Limb (tissue), 2 donors: ENCODE data around the gene TIAM2.
"Not testable (repeated sequence)": the region's sequence is repeated elsewhere in the genome, so short reads cannot be mapped to it uniquely, and the experiment has no call there.

Experiments used
- DNase-seq, 2 donors: peaks; one replicate each; pipeline ENCODE4 v3.0.0-alpha.2; 2016; ENCODE audit errors: extremely low spot score in 2 of 2

The TIAM2 gene

DNA sequence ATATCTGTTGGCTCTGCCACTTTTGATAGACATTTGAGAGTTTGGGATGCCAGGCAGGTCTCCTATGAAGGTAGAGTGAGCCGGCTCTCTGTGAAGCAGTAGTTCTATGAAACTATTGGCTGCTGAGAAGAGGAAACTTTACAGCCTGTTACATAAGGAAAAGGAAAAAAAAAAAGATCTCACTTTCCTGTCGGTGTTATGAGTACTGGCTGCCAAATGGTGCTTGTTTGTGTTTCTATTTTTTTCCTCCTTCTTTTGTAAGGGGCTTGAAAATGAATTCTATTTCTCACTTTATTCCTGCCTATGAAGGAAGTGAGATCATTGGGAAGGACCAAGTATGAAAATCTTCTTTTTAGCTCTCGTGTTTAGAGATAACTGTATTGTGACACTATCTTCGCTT is 195.6 kb downstream of the TIAM2 start:
- no peak for DNase-seq

DNA sequence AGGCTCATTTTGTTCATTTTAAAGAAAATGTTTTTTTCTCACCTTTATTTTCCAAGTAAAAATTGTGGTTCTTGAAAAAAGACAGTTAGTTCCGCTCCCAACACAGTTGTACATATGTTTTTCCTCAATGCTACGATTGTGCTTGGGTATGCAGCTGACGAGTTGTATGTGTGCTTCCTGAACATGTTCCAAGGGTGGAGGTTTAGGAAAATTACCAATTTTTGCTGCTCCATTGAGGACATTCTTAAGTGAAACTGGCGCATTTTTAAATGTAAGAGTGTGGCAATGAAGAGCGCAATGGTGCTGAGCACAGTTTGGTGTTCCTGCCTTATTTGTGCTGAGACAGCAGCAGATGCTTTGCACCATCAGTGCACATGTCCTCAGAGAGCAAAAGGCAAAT is 198.4 kb downstream of the TIAM2 start:
- no peak for DNase-seq

GRCh38 chr6:155194399-155194798 is 199.3 kb downstream of the TIAM2 start:
- no peak for DNase-seq

DNA sequence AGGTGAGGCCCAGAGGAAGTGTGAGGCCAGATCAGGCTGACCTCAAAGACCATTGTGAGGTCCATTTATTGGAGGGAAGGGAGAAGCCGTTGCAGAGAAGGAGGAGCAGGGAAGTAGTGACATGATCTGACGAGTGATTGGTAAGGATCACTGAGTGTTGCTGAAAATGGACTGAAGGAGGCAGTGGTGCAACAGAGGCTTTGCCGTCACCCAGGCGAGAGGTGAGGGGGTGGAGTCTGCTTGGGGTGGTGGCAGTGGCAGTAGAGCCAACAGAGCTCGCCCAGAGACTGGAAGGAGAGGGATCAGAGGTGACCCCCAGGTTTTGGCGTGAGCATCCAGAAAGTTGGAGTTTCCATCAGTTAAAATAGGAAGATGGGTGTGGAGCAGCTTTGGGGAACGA is 200.8 kb downstream of the TIAM2 start:
- no peak for DNase-seq

DNA sequence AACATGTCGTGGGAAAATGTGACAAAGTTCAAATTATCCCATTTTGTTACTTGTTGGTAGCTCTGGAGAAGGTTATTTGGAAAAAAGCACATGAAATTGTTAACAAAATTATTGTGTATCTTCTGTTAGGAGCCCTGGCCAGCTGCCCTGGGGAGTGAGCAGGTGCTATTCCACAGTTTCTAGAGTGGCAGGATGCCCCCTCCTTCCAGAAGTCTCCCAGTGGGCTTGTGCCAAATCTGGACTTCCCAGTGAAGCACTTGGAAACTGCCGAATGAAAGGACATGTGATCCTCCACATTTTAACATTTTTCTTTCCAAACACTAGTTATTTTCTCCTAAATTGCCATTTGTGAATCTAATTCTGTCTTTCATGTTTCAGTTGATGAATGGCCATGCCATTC is 201.8 kb downstream of the TIAM2 start:
- no peak for DNase-seq

DNA sequence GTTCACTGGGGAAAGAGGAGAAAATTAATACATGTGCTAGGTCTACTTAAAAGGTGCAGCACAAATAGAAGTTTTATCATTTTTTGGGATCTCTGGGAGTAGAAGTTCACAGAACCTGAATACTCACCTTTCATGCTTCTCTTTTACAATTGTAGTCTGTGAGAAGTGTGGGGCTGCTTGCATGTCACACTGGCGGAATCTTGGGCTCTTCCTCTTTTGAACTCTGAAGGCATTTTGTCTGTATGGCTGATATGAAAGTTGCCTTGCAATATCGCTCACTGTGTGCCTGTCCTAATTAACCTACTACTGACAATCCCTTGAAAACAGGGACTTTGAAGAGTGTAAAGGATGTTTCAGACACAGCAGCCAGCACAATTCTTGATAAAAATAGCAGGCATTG is 202.8 kb downstream of the TIAM2 start:
- DNase-seq, result no peak

DNA sequence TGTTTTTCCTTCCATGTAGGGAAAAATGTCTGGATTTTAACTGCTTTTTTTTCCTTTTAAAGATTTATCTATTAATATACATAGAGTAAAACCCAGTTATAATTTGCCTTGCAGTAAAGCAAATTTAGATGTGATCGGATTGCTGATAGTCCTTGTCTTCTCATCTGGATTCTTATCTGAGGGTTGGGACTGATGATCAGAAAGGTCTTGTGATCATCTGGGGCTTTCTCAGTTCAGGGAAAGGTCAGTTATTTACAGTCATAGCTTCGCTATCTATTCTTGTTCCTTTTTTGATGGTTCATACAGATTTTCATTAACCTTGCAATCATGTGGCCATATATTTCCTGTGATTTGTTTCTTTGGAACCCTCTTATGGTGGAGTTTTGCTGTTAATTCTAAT is 204.9 kb downstream of the TIAM2 start:
- DNase-seq, result no peak

- DNase-seq, result no peak
These were observed 206.5 kb downstream of the TIAM2 start for GRCh38 chr6:155201461-155202226.

GRCh38 chr6:155207223-155207622 is 212.1 kb downstream of the TIAM2 start:
- peak in 1 of 2 donors; percentile 4 for DNase-seq

GRCh38 chr6:155212106-155212505 is 217.0 kb downstream of the TIAM2 start:
- no peak for DNase-seq

DNA sequence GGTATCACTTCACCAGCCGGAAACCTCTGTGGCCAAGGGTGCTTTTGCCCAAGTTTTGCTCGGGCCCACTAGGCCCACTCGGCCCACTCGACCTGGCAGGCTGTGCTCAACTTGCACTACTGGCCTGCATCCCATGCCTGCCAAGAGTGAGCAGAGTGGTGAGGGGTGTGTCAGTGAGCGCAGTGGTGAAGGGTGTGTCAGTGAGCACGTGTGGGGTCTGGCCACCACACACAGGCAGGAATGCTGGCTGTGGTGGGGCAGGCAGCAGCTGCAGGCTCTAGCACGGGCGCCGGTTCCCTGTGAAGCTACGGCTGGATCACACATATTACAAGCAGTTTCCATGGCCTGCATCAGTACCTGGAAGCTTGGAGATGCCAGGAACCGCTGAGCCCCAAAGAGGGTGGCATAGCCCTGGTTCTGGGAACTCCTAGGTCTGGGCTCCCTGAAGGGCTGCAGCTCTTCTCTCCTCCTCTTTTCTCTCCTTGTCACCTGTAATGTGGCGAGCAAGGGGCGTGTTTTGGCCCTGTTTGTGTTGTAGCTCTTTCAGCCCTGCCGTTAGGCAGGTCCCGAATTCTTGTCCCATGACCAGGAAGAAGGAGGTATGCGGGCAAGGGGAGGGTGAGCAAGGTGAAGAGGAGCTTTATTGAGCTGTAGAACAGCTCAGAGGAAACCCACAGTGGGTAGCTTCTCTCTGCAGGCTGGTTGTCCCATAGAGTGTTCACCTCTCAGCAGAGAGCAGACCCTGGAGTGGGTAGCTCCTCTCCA is 217.7 kb downstream of the TIAM2 start:
- DNase-seq, result peak in 1 of 2 donors; percentile 53

- DNase-seq, result no peak
These were observed 218.7 kb downstream of the TIAM2 start for GRCh38 chr6:155213611-155214372.

GRCh38 chr6:155215906-155216305 is 220.8 kb downstream of the TIAM2 start:
- no peak for DNase-seq

GRCh38 chr6:155216312-155217046 is 221.4 kb downstream of the TIAM2 start:
- DNase-seq, result no peak

DNA sequence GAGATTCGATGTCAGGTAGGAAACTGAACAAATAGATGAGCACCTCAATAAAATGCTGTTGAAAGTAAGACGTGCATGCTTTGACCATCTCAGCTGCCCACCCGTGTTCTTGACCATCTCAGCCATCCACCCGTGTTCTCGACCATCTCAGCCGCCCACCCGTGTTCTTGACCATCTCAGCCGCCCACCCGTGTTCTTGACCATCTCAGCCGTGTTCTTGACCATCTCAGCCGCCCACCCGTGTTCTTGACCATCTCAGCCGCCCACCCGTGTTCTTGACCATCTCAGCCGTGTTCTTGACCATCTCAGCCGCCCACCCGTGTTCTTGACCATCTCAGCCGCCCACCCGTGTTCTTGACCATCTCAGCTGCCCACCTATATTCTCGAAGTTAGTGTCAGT is 223.6 kb downstream of the TIAM2 start:
- not testable (repeated sequence) for DNase-seq

DNA sequence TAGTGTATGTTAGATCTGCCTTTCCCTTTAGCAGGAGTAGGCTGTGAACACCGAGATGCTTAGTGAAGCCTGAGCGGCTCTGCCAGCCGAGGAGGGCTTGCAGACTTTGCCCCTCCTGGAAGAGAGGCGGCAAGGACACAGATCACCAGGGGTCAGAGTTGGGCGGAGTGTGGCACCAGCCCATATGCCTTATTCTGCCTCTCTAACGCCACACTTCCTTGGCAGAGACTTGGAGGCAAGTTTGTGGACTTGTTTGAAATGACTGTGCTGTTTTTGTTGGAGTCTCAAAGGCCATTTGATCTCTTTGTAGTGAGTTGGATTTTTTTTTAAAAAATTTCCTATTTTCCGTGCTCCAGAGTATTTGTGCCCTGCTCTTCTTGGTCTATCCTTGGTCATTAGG is 224.2 kb downstream of the TIAM2 start:
- no peak for DNase-seq

DNA sequence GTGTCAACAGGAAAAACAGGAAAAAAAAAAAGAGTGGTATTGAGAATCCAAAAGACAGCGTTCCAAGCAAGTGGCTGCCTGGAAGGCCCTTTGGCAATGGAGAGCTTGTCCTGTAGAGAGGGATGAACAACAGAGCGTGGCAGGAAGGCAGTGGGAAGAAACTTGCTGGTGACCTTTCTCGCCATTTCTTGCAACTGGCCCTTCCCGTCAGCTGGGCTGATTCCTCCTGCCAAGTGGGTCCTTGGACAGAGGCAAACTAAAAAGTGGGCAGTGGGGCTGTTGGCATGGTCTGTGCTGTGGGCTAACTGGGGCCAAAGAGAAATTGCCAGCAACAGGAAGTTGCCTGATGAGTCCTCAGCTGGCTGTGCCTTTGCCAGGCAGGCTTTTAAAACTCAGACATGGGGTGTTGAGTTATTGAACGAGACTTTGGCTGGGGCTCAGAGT is 224.8 kb downstream of the TIAM2 start:
- DNase-seq, result no peak

GRCh38 chr6:155221086-155221485 is 226.0 kb downstream of the TIAM2 start:
- DNase-seq, result no peak

DNA sequence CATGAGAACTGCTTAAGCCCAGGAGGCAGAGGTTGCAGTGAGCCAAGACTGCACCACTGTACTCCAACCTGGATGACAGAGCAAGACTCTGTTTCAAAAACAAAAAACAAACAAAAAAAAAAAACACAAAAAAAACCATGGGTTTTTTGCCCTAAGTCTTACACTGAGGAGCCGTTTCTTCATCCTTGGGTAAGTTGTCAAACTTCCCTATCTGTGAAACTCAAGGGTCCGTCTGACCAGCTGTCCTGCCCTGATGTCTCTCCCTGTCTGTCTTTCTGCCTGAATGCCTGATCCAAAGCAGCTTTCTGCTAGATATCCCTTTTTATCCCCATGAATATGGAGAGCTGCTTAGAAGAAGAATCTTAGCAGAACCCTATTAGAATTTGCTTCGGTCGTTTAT is 227.4 kb downstream of the TIAM2 start:
- DNase-seq, result no peak

GRCh38 chr6:155223646-155224451 is 228.7 kb downstream of the TIAM2 start:
- no peak for DNase-seq

DNA sequence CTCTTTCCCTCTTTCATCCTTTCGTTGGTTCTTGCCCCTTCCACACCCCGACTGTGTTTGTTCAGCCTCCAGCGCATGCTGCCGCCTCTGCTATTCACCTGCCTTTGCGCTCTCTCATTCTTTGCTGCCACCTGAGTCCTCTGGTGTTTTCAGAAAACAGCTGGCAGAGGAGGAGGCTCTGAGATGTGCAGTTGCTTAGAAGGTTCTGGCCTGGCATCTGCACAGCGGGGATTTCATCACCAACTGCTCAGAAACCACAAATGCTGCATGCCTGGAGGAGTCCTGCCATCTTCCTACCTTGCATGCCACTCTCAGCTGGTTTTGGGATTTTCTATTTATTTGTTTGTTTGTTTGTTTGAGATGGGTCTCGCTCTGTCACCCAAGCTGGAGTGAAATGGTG is 229.5 kb downstream of the TIAM2 start:
- no peak for DNase-seq
